Hepatocyte (in vitro differentiated cells): ENCODE data around the gene FBLN2. TPM values are rescaled to one million over a fixed set of nuclear protein-coding genes. Genes with fewer than 3 reads are reported as not detected.

Experiments
- DNase-seq: peaks from one replicate; pipeline ENCODE4 v3.0.0-alpha.2; 2016; ENCODE audit warnings: low spot score
- H2AFZ ChIP-seq: fragments of 200-600 bp; sonication (generic); 2 replicates; pipeline ENCODE4 v1.6.0; 2016; ENCODE audit warnings: antibody characterized with exemption, mild to moderate bottlenecking
- H3K27ac ChIP-seq: fragments of 200-600 bp; sonication (generic); 2 replicates; pipeline ENCODE4 v1.5.1; 2016; ENCODE audit warnings: mild to moderate bottlenecking
- H3K27me3 ChIP-seq: fragments of 200-600 bp; sonication (generic); 2 replicates; pipeline ENCODE4 v1.6.1; 2016
- H3K36me3 ChIP-seq: fragments of 200-600 bp; sonication (generic); replicated peaks from 2 replicates; pipeline ENCODE4 v1.5.1; 2016; ENCODE audit warnings: low read depth; ENCODE audit not compliant: insufficient read depth
- H3K4me1 ChIP-seq: fragments of 200-600 bp; sonication (generic); 2 replicates; pipeline ENCODE4 v1.5.1; 2016; ENCODE audit warnings: mild to moderate bottlenecking, moderate library complexity; ENCODE audit not compliant: insufficient read depth
- H3K4me2 ChIP-seq: fragments of 200-600 bp; sonication (generic); 2 replicates; pipeline ENCODE4 v1.6.0; 2016
- H3K4me3 ChIP-seq: fragments of 200-600 bp; sonication (generic); 2 replicates; pipeline ENCODE4 v1.5.1; 2016; ENCODE audit warnings: mild to moderate bottlenecking
- H3K79me2 ChIP-seq: fragments of 200-600 bp; sonication (generic); 2 replicates; pipeline ENCODE4 v1.6.0; 2017; ENCODE audit warnings: mild to moderate bottlenecking
- H3K9me2 ChIP-seq: fragments of 200-600 bp; sonication (generic); replicated peaks from 2 replicates; pipeline ENCODE4 v1.6.0; 2017; ENCODE audit warnings: mild to moderate bottlenecking; ENCODE audit not compliant: insufficient read depth
- H3K9me3 ChIP-seq: fragments of 200-600 bp; sonication (generic); 2 replicates; pipeline ENCODE4 v1.5.1; 2016; ENCODE audit warnings: low read depth, mild to moderate bottlenecking
- H4K20me1 ChIP-seq: fragments of 200-600 bp; sonication (generic); 2 replicates; pipeline ENCODE4 v1.6.0; 2016; ENCODE audit warnings: mild to moderate bottlenecking; ENCODE audit not compliant: insufficient read depth, poor library complexity, severe bottlenecking
- EZH2 ChIP-seq: fragments of 200-600 bp; sonication (generic); IDR thresholded peaks from 2 replicates; pipeline ENCODE4 v1.6.1; 2016; ENCODE audit warnings: antibody characterized with exemption, mild to moderate bottlenecking, borderline replicate concordance
- EZH2phosphoT487 ChIP-seq: fragments of 200-600 bp; sonication (generic); IDR thresholded peaks from one replicate; pipeline ENCODE4 v1.6.1; 2018; ENCODE audit warnings: antibody characterized with exemption, mild to moderate bottlenecking, low read depth, moderate library complexity; ENCODE audit not compliant: unreplicated experiment, severe bottlenecking
- WGBS: methylation state at CpG from one replicate; pipeline ENCODE4 v1.1.6; 2016; ENCODE audit warnings: low lambda C conversion rate; ENCODE audit errors: missing lambda C conversion rate; 5-methylcytosine and 5-hydroxymethylcytosine counted together
- polyA plus RNA-seq: library from polyadenylated mRNA; unstranded; fragments of >200 nt; fragmentation: Nextera tagmentation; extraction: Ambion mirVana; gene quantifications from 2 replicates; pipeline ENCODE4 v1.2.1, GENCODE V29; 2016
- total RNA-seq: library from RNA; depleted of rRNA; stranded (reverse); fragments of >200 nt; gene quantifications from 2 replicates; pipeline ENCODE4 v1.2.3, GENCODE V29; 2014
- TF ChIP-seq, protein P1 (sequence below): fragments of 200-600 bp; sonication (generic); IDR thresholded peaks from 2 replicates; pipeline ENCODE4 v1.5.1; 2016; ENCODE audit warnings: antibody characterized with exemption, mild to moderate bottlenecking; ENCODE audit not compliant: poor library complexity

FBLN2 gene
- total and polyA plus RNA-seq, 2 experiments from 2014 or later, result 75.8 to 76.2 TPM

GRCh38 chr3:13528217-13528867 is 20.6 kb upstream of the FBLN2 start:
- Histone ChIP-seq H3K4me1 (peaks cover 13% of the 10 kb centered on the region), H2AFZ (no peak overlapping the region), H3K27me3 (no peaks in the 10 kb centered on the region), H3K4me2 (no peak overlapping the region), H3K9me3 (no peaks in the 10 kb centered on the region), H4K20me1 (no peaks in the 10 kb centered on the region), H3K27ac (no peak overlapping the region), H3K4me3 (no peak overlapping the region), H3K9me2 (no peaks in the 10 kb centered on the region), H3K79me2 (no peaks in the 10 kb centered on the region), H3K36me3 (no peaks in the 10 kb centered on the region)
- TF ChIP-seq, protein P1, sequence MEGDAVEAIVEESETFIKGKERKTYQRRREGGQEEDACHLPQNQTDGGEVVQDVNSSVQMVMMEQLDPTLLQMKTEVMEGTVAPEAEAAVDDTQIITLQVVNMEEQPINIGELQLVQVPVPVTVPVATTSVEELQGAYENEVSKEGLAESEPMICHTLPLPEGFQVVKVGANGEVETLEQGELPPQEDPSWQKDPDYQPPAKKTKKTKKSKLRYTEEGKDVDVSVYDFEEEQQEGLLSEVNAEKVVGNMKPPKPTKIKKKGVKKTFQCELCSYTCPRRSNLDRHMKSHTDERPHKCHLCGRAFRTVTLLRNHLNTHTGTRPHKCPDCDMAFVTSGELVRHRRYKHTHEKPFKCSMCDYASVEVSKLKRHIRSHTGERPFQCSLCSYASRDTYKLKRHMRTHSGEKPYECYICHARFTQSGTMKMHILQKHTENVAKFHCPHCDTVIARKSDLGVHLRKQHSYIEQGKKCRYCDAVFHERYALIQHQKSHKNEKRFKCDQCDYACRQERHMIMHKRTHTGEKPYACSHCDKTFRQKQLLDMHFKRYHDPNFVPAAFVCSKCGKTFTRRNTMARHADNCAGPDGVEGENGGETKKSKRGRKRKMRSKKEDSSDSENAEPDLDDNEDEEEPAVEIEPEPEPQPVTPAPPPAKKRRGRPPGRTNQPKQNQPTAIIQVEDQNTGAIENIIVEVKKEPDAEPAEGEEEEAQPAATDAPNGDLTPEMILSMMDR, result peak; percentile 25
- TF ChIP-seq EZH2phosphoT487, result no peak
- DNase-seq, result peak; percentile 42
- WGBS, result 65% methylated on average over 10 of the region's 11 CpGs

DNA sequence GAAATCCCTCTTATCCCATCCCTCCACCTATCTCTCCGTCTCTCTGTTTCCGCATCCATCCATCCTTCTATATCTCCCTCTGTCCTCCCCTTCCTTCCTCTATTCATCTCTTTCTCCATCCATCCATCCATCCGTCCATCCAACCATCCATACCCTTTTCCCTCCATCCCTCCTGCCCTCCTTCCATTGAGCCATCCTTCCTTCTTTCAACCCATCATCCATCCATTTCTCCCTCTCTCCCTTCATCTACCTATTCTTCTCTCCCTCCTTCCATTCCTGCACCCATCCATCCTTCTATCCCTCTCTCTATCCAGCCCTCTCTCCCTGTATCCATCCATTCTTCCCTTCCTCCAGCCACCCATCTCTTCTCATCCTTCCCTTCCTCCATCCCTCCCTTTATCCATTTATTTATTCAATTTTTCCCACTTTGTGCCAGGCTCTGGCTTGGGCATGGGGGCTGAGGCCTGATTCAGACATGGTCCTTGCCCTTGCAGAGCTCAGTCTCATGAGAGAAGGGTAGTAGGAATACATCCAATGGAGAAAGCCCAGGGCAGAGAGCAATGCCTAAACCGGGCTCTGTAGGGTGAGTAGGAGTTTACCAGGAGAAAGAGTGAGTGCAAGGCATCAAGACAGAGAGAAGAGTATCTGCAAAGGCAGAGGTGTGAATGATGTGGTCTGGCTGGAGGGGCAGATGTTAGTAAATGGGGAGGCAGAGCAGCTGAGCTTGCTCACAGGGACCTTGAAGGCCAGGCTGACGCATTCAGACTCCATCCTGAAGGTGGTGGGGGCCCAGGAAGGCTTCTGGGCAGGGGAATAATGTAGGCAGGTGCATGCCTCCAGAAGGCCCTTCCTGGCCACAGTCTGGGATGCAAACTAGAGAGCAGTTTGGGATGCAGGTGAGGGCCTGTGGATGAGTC is 19.5 kb upstream of the FBLN2 start:
- H3K36me3 ChIP-seq, result no peaks in the 10 kb centered on the region
- 84% methylated on average over 5 of the region's 5 CpGs for WGBS
- no peaks in the 10 kb centered on the region for H3K79me2 ChIP-seq
- H3K27me3 ChIP-seq, result no peaks in the 10 kb centered on the region
- no peak overlapping the region for H3K27ac ChIP-seq
- H3K4me3 ChIP-seq, result no peak overlapping the region
- no peak overlapping the region for H2AFZ ChIP-seq
- TF ChIP-seq EZH2phosphoT487 (no peak), EZH2 (no peak)
- TF ChIP-seq, protein P1, result no peak
- no peaks in the 10 kb centered on the region for H3K9me2 ChIP-seq
- no peaks in the 10 kb centered on the region for H4K20me1 ChIP-seq
- no peaks in the 10 kb centered on the region for H3K9me3 ChIP-seq
- DNase-seq, result no peak
- peaks cover 13% of the 10 kb centered on the region for H3K4me1 ChIP-seq
- no peak overlapping the region for H3K4me2 ChIP-seq

DNA sequence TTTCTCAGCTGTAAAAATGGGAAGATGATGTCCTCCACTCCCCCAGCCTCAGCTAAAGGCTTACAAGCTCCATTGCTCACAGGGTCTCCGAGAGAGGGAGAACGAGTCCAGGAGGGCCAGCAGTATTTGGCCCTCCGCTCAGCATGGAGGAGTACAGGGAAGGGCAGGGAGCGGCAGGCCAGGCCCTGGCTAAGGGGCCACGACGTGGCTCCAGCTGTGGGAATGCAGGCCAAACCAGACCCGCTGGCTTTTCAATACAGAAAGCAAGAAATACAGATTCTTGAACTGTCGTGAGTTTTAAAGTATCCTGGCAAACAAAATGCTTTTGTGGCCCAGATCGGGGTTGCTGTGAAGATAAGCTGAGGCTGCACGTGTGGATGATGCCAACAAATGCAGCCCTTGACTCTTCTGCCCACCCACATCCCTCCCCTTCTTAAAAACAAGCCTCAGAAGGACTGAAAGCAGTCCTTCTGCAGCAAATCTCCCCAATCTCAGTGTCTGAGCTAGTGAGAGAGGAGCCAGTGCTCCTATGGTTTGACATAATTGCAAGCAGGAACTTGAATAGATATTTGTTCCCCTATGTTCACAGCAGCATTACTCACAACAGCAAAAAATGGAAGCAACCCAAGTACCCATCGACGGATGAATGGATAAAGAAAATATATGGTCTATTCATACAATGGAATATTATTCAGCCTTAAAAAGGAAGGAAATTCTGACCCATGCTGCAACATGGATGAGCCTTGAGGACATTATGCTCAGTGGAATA is 18.5 kb upstream of the FBLN2 start:
- no peaks in the 10 kb centered on the region for H3K27me3 ChIP-seq
- H3K4me3 ChIP-seq, result no peak overlapping the region
- no peaks in the 10 kb centered on the region for H3K9me3 ChIP-seq
- WGBS, result 81% methylated on average over 12 of the region's 12 CpGs
- H3K4me2 ChIP-seq, result no peak overlapping the region
- no peak overlapping the region for H3K27ac ChIP-seq
- H4K20me1 ChIP-seq, result no peaks in the 10 kb centered on the region
- no peak overlapping the region for H2AFZ ChIP-seq
- no peak for DNase-seq
- no peak for TF ChIP-seq EZH2phosphoT487
- TF ChIP-seq EZH2, result no peak
- TF ChIP-seq, protein P1, result no peak
- H3K79me2 ChIP-seq, result no peaks in the 10 kb centered on the region
- peaks cover 4% of the 10 kb centered on the region for H3K4me1 ChIP-seq
- no peaks in the 10 kb centered on the region for H3K36me3 ChIP-seq
- H3K9me2 ChIP-seq, result no peaks in the 10 kb centered on the region
